ENCODE measurements around the gene VPS4B.

- no peak for TF ChIP-seq POLR2A (IDR thresholded peaks at IDR 0.05; ENCODE audit: low read length)
- no peak for TF ChIP-seq GATA1 (IDR thresholded peaks at IDR 0.05; ENCODE audit: low read depth, low read length)
These were observed 49.1 kb downstream of the VPS4B start for GRCh38 chr18:63373161-63373560.

Data from erythroblast (primary cell).